ENCODE measurements around the gene TRPM3.
A peak's percentile ranks its signal among the peaks of the same experiment; 100 is the strongest.

The TRPM3 gene

GRCh38 chr9:70484232-70485130 is 636.9 kb downstream of the TRPM3 start:
- peak; percentile 76 for DNase-seq (ENCODE audit: low read depth)

GRCh38 chr9:70481471-70481870 is 640.0 kb downstream of the TRPM3 start:
- DNase-seq (ENCODE audit: low read depth), result no peak

- peak; percentile 97 for DNase-seq (ENCODE audit: low read depth)
Observed at GRCh38 chr9:70480405-70480980, 640.9 kb downstream of the TRPM3 start.

- peak; percentile 84 for DNase-seq (ENCODE audit: low read depth)
Observed at GRCh38 chr9:70479880-70480291, 641.5 kb downstream of the TRPM3 start.
